ENCODE measurements around the gene BBS10.
A peak's percentile ranks its signal among the peaks of the same experiment; 100 is the strongest.
"Not testable (repeated sequence)": the region's sequence is repeated elsewhere in the genome, so short reads cannot be mapped to it uniquely, and the experiment has no call there.

Gene BBS10

GRCh38 chr12:76329159-76329558 lies 19.1 kb downstream of the BBS10 start:
- DNase-seq = no peak

- not testable (repeated sequence) for DNase-seq
Measured at GRCh38 chr12:76319595-76320319, 28.5 kb downstream of the BBS10 start.

- no peak for DNase-seq
Measured at GRCh38 chr12:76318773-76319594, 29.2 kb downstream of the BBS10 start.

- DNase-seq = peak; percentile 66
Measured at GRCh38 chr12:76317976-76318375, 30.2 kb downstream of the BBS10 start.

- no peak for DNase-seq
Measured at GRCh38 chr12:76316468-76316867, 31.7 kb downstream of the BBS10 start.

GRCh38 chr12:76313299-76313698 lies 34.9 kb downstream of the BBS10 start:
- DNase-seq = no peak

- no peak for DNase-seq
Measured at GRCh38 chr12:76312315-76312714, 35.9 kb downstream of the BBS10 start.

- DNase-seq = no peak
Measured at GRCh38 chr12:76311796-76312195, 36.4 kb downstream of the BBS10 start.

- no peak for DNase-seq
Measured at GRCh38 chr12:76310110-76310509, 38.1 kb downstream of the BBS10 start.

GRCh38 chr12:76308866-76309265 lies 39.3 kb downstream of the BBS10 start:
- no peak for DNase-seq

GRCh38 chr12:76307083-76307482 lies 41.1 kb downstream of the BBS10 start:
- no peak for DNase-seq

- DNase-seq = no peak
Measured at GRCh38 chr12:76303989-76304460, 44.2 kb downstream of the BBS10 start.

GRCh38 chr12:76303365-76303764 lies 44.9 kb downstream of the BBS10 start:
- DNase-seq = no peak

- no peak for DNase-seq
Measured at GRCh38 chr12:76300297-76300665, 47.9 kb downstream of the BBS10 start.

- DNase-seq = no peak
Measured at GRCh38 chr12:76299536-76300296, 48.5 kb downstream of the BBS10 start.
